Lower leg skin (tissue), 4 donors: ENCODE data around the gene TMEM140. TPM values are rescaled to one million over a fixed set of nuclear protein-coding genes. Genes with fewer than 3 reads are reported as not detected.

Experiments
- DNase-seq, 2 donors: peaks; one replicate each; pipeline ENCODE4 v3.0.0-alpha.2; 2019; ENCODE audit warnings: low spot score in 2 of 2
- H3K4me3 ChIP-seq: fragments of 200-600 bp; sonication (generic); 2 replicates; pipeline ENCODE4 v1.5.1; 2017; ENCODE audit warnings: mild to moderate bottlenecking, low read depth; ENCODE audit not compliant: poor library complexity, severe bottlenecking
- CTCF ChIP-seq, 3 donors: fragments of 450-650 bp; IDR thresholded peaks; one replicate each; pipeline ENCODE4 v1.5.1; 2016; ENCODE audit warnings: antibody characterized with exemption in 3 of 3, mild to moderate bottlenecking in 3 of 3, moderate library complexity in 2 of 3
- POLR2A ChIP-seq, 2 donors: fragments of 450-650 bp; IDR thresholded peaks; one replicate each; pipeline ENCODE4 v1.6.1; 2016 to 2017; ENCODE audit warnings: antibody characterized with exemption in 2 of 2, mild to moderate bottlenecking in 1 of 2, moderate library complexity in 1 of 2
- WGBS, 2 donors: methylation state at CpG; one replicate each; pipeline ENCODE4 v1.1.5; 2018; 5-methylcytosine and 5-hydroxymethylcytosine counted together
- intact Hi-C: fragments of 100-400 bp; cut with DNase I; formaldehyde crosslinking; loops from one replicate; pipeline ENCODE4 v1.15.0; 2023; ENCODE audit warnings: low total_unique reads
- total RNA-seq, 4 donors: library from RNA; depleted of rRNA; stranded (reverse); fragments of >200 nt; gene quantifications; one replicate each; pipeline ENCODE4 v1.1.0, GENCODE V29; 2016

TMEM140 gene
- total RNA-seq, 4 donors from 2014 or later: 4.3 to 8.6 (median 7.9) TPM

GRCh38 chr7:135159359-135160085, 11.7 kb downstream of the TMEM140 start:
- no peak overlapping the region for H3K4me3 ChIP-seq
- no peak for DNase-seq
- 92 to 95% methylated on average over 2 of the region's 2 CpGs for WGBS, 2 donors
- intact Hi-C loops: no loop called here
- TF ChIP-seq POLR2A (IDR thresholded peaks at IDR 0.05) (no peak), CTCF (IDR thresholded peaks at IDR 0.05) (no peak)

GRCh38 chr7:135160098-135160857, 12.4 kb downstream of the TMEM140 start:
- intact Hi-C loops: no loop called here
- TF ChIP-seq POLR2A (IDR thresholded peaks at IDR 0.05) (no peak), CTCF (IDR thresholded peaks at IDR 0.05) (no peak)
- WGBS, 2 donors: 70 to 74% methylated on average over 5 of the region's 5 CpGs
- no peak overlapping the region for H3K4me3 ChIP-seq
- no peak for DNase-seq

- WGBS, 2 donors: 64 to 69% methylated on average over 9 of the region's 9 CpGs
- TF ChIP-seq CTCF (IDR thresholded peaks at IDR 0.05): no peak
- TF ChIP-seq POLR2A (IDR thresholded peaks at IDR 0.05): no peak
- intact Hi-C loops: no loop called here
- no peak overlapping the region for H3K4me3 ChIP-seq
- DNase-seq: no peak
Observed at GRCh38 chr7:135160858-135161653, 13.2 kb downstream of the TMEM140 start.

GRCh38 chr7:135161669-135162068, 13.8 kb downstream of the TMEM140 start:
- 74 to 80% methylated on average over 6 of the region's 6 CpGs for WGBS, 2 donors
- intact Hi-C loops: no loop called here
- DNase-seq: no peak
- TF ChIP-seq POLR2A (IDR thresholded peaks at IDR 0.05) (no peak), CTCF (IDR thresholded peaks at IDR 0.05) (no peak)
- H3K4me3 ChIP-seq: no peak overlapping the region

- TF ChIP-seq POLR2A (IDR thresholded peaks at IDR 0.05): no peak
- TF ChIP-seq CTCF (IDR thresholded peaks at IDR 0.05): no peak
- no peak overlapping the region for H3K4me3 ChIP-seq
- no peak for DNase-seq
- intact Hi-C loops: no loop called here
- 97% methylated on average over 2 of the region's 2 CpGs for WGBS, 2 donors
Observed at GRCh38 chr7:135162382-135163001, 14.6 kb downstream of the TMEM140 start.
